Astrocyte (in vitro differentiated cells and primary cell): ENCODE results near the gene CCT4.

Experiments
- EZH2 ChIP-seq: IDR thresholded peaks from 2 replicates; pipeline ENCODE4 v1.6.1; 2012; ENCODE audit warnings: mild to moderate bottlenecking, low read length, inconsistent platforms; ENCODE audit not compliant: insufficient read depth
- TF ChIP-seq, protein P1 (sequence below): IDR thresholded peaks from 2 replicates; pipeline ENCODE4 v1.5.1; 2011; ENCODE audit warnings: low read depth, mild to moderate bottlenecking, inconsistent platforms, low read length, moderate library complexity; ENCODE audit not compliant: insufficient read depth

DNA sequence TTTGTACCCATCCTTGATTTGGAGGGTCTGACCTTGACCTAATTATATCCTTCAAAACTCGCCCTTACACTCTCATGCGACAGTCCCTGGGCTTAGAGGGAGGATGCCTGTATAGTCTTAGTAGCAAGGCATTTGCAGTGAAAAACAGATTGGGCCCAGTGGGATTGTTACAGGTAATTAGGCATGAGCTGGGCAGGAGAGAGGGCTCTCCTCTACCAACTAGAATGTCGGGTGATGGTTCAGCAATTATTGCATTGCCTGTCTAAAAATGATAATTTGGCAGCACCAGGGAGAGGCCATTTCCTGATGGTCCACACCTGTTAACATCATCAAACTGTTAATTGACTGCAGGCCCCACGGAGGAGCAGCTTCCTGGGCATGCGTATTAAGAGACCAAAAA, 49.4 kb upstream of the CCT4 start:
- TF ChIP-seq, protein P1, sequence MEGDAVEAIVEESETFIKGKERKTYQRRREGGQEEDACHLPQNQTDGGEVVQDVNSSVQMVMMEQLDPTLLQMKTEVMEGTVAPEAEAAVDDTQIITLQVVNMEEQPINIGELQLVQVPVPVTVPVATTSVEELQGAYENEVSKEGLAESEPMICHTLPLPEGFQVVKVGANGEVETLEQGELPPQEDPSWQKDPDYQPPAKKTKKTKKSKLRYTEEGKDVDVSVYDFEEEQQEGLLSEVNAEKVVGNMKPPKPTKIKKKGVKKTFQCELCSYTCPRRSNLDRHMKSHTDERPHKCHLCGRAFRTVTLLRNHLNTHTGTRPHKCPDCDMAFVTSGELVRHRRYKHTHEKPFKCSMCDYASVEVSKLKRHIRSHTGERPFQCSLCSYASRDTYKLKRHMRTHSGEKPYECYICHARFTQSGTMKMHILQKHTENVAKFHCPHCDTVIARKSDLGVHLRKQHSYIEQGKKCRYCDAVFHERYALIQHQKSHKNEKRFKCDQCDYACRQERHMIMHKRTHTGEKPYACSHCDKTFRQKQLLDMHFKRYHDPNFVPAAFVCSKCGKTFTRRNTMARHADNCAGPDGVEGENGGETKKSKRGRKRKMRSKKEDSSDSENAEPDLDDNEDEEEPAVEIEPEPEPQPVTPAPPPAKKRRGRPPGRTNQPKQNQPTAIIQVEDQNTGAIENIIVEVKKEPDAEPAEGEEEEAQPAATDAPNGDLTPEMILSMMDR = no peak
- TF ChIP-seq EZH2 = no peak
